ENCODE measurements around the gene RYR3.

- TF ChIP-seq, protein P1, sequence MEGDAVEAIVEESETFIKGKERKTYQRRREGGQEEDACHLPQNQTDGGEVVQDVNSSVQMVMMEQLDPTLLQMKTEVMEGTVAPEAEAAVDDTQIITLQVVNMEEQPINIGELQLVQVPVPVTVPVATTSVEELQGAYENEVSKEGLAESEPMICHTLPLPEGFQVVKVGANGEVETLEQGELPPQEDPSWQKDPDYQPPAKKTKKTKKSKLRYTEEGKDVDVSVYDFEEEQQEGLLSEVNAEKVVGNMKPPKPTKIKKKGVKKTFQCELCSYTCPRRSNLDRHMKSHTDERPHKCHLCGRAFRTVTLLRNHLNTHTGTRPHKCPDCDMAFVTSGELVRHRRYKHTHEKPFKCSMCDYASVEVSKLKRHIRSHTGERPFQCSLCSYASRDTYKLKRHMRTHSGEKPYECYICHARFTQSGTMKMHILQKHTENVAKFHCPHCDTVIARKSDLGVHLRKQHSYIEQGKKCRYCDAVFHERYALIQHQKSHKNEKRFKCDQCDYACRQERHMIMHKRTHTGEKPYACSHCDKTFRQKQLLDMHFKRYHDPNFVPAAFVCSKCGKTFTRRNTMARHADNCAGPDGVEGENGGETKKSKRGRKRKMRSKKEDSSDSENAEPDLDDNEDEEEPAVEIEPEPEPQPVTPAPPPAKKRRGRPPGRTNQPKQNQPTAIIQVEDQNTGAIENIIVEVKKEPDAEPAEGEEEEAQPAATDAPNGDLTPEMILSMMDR (IDR thresholded peaks at IDR 0.05; ENCODE audit: low read depth, low read length, poor library complexity, severe bottlenecking) = no peak
- TF ChIP-seq EZH2phosphoT487 (IDR thresholded peaks at IDR 0.05; ENCODE audit: borderline replicate concordance, low read length) = no peak
Measured at GRCh38 chr15:33328106-33328505, 17.3 kb downstream of the RYR3 start.

All from DOHH2 (cell line).